Progenitor cell of endocrine pancreas (in vitro differentiated cells): ENCODE data around the gene COL23A1. TPM values are rescaled to one million over a fixed set of nuclear protein-coding genes. Genes with fewer than 3 reads are reported as not detected.

ENCODE experiments used
- DNase-seq: peaks from one replicate; pipeline ENCODE4 v3.0.0; 2021; ENCODE audit warnings: low spot score; ENCODE audit not compliant: unreplicated experiment
- H3K27ac Mint-ChIP-seq: 2 replicates; pipeline ENCODE4 v1.8.0; 2021; ENCODE audit warnings: mild to moderate bottlenecking, moderate library complexity, mixed read lengths
- H3K27me3 Mint-ChIP-seq: 2 replicates; pipeline ENCODE4 v1.8.0; 2021; ENCODE audit warnings: mixed read lengths
- H3K36me3 Mint-ChIP-seq: 2 replicates; pipeline ENCODE4 v1.8.0; 2022; ENCODE audit warnings: mixed read lengths; ENCODE audit not compliant: insufficient read depth
- H3K4me1 Mint-ChIP-seq: 2 replicates; pipeline ENCODE4 v1.8.0; 2021; ENCODE audit warnings: low read depth, mixed read lengths
- H3K4me3 Mint-ChIP-seq: 2 replicates; pipeline ENCODE4 v1.8.0; 2021; ENCODE audit warnings: low read depth, mild to moderate bottlenecking, moderate library complexity, mixed read lengths
- H3K9me3 Mint-ChIP-seq: 2 replicates; pipeline ENCODE4 v1.8.0; 2021; ENCODE audit warnings: low read depth, mixed read lengths
- total RNA-seq: library from RNA; stranded (reverse); gene quantifications from 2 replicates; pipeline ENCODE4 v1.2.1, GENCODE V29; 2021
- TF ChIP-seq, protein P1 (sequence below): fragments of 200-600 bp; sonication (generic); IDR thresholded peaks from one replicate; pipeline ENCODE4 v1.5.0; 2021; ENCODE audit warnings: antibody characterized with exemption, mild to moderate bottlenecking; ENCODE audit not compliant: unreplicated experiment

Gene COL23A1
- total RNA-seq, 1 donor from 2014 or later: 0.36 TPM

DNA sequence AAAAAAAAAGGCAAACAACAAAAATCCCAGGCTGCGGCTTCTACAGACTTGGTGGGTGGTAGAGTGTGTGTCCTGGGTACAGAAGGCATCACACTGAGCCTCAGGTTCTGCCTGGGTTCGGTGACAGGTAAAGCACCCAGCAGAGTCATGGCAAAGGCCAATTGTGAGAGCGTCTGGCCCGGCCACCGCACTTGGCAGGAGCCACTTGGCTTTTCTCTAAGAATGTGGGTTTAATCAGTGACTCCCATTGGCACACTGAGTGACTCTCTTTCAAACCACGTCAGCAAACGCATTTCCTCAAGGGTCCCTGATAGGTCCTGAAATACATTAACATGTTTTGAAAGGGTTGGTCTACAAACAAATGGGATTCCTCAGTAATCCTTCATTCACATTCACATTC lies 17.0 kb downstream of the COL23A1 start:
- no peak overlapping the region for H3K27ac Mint-ChIP-seq
- TF ChIP-seq, protein P1, sequence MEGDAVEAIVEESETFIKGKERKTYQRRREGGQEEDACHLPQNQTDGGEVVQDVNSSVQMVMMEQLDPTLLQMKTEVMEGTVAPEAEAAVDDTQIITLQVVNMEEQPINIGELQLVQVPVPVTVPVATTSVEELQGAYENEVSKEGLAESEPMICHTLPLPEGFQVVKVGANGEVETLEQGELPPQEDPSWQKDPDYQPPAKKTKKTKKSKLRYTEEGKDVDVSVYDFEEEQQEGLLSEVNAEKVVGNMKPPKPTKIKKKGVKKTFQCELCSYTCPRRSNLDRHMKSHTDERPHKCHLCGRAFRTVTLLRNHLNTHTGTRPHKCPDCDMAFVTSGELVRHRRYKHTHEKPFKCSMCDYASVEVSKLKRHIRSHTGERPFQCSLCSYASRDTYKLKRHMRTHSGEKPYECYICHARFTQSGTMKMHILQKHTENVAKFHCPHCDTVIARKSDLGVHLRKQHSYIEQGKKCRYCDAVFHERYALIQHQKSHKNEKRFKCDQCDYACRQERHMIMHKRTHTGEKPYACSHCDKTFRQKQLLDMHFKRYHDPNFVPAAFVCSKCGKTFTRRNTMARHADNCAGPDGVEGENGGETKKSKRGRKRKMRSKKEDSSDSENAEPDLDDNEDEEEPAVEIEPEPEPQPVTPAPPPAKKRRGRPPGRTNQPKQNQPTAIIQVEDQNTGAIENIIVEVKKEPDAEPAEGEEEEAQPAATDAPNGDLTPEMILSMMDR: no peak

DNA sequence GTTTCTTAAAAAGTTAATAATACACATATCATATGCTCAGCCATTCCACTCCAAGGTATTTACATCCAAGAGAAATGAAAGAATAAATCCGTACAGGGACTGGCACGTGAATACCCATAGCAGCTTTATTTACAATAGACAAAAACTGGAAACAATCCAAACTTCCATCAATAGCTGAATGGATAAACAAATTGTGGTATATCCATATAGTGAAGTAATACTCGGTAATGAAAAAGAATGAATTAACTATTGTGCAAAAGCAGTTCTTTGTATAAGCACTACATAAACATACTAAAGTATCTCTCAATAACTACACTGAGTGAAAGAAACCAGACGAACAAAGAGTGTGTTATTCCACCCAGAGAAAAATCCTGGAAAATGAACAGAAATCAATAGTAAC lies 17.6 kb downstream of the COL23A1 start:
- TF ChIP-seq, protein P1: no peak
- H3K4me1 Mint-ChIP-seq: no peaks in the 10 kb centered on the region

More for the DNA sequence above, 17.0 kb downstream of the COL23A1 start:
- H3K4me1 Mint-ChIP-seq: no peaks in the 10 kb centered on the region
- peaks cover 9% of the 10 kb centered on the region for H3K9me3 Mint-ChIP-seq
- H3K36me3 Mint-ChIP-seq: peaks cover 2% of the 10 kb centered on the region
- DNase-seq: no peak
- peaks cover 26% of the 10 kb centered on the region for H3K27me3 Mint-ChIP-seq
- no peak overlapping the region for H3K4me3 Mint-ChIP-seq

DNA sequence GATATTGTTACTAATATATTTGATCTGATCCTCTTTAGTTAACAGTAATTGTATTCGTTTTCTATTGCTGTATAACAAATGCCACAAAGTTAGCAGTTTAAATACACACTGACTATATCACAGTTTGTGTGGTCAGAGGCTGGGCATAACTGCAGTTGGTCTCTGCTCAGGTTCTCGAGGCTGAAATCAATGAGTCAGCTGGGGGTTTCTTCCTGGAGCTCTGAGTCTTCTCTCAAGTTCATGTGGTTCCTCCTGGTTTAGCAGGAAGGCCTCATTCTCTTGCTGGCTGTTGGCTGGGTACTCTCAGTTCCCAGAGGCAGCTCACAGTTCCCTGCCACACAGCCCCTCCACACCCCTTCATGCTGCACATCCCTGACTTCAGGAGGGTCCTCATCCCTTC lies 20.7 kb downstream of the COL23A1 start:
- DNase-seq: no peak
- Mint-ChIP-seq H3K27me3 (peaks cover 20% of the 10 kb centered on the region), H3K27ac (no peak overlapping the region), H3K4me1 (peaks cover 5% of the 10 kb centered on the region), H3K9me3 (peaks cover 9% of the 10 kb centered on the region), H3K4me3 (no peak overlapping the region), H3K36me3 (peaks cover 2% of the 10 kb centered on the region)
- TF ChIP-seq, protein P1: no peak

More for the DNA sequence above, 17.6 kb downstream of the COL23A1 start:
- H3K4me3 Mint-ChIP-seq: no peak overlapping the region
- DNase-seq: no peak
- peaks cover 2% of the 10 kb centered on the region for H3K36me3 Mint-ChIP-seq
- peaks cover 23% of the 10 kb centered on the region for H3K27me3 Mint-ChIP-seq
- H3K27ac Mint-ChIP-seq: no peak overlapping the region
- H3K9me3 Mint-ChIP-seq: peaks cover 9% of the 10 kb centered on the region

DNA sequence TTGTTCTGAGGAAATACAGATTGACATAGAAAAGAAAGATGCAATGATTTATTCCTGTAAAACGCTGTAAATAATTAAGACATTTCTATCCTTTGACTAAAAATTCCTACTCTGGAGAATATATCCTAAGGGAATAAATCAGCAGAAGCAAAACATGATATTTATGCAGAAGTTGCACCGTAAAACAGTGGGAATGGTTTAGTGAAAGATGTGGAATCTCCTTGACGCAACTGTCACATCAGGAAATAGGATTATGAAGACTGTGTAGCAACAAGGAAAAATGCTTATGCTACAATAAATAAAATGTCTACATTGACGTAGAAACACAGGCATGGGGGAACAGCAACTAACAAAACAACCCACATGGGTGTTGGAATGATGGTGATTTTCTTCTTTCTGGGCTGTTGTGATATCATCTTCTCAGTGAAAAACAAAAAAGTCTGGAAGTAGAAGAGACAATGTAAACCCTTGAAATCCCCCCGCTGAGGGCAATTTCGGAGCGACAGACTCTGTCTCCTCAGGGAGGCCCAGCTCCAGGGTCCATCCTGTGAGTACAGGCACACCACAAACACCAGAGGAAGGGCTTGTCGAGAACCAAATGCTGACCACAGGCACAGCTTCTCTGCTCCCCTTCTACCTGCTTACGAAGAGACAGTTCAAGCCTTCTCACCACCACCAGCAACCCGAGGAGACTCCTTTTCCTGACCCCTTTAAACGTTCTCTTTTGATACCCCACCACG lies 25.2 kb downstream of the COL23A1 start:
- no peaks in the 10 kb centered on the region for H3K36me3 Mint-ChIP-seq
- no peak for DNase-seq
- no peak overlapping the region for H3K4me3 Mint-ChIP-seq
- H3K9me3 Mint-ChIP-seq: no peaks in the 10 kb centered on the region
- peaks cover 32% of the 10 kb centered on the region for H3K27me3 Mint-ChIP-seq
- H3K4me1 Mint-ChIP-seq: peaks cover 11% of the 10 kb centered on the region
- no peak overlapping the region for H3K27ac Mint-ChIP-seq
- TF ChIP-seq, protein P1: no peak

DNA sequence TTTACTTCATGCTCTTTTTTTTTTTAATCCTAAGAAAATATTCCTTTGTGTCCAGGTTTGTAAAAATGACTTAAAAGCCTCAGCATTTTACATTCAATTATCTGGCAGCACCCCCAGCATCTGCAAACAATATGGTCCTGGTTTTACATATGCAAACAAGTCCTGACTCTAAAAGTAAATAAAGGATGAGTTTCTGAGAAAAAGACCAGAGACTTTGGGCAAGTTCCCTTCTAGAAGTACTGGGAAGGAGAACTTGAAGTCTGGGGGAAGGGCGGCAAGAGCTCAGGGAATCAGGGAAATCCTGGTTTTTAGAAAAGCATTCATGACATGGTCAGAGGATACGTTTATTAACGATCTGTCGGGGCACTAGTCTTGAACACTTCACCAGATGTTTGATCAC lies 25.8 kb downstream of the COL23A1 start:
- no peaks in the 10 kb centered on the region for H3K9me3 Mint-ChIP-seq
- H3K27me3 Mint-ChIP-seq: peaks cover 38% of the 10 kb centered on the region
- no peak overlapping the region for H3K4me3 Mint-ChIP-seq
- TF ChIP-seq, protein P1: no peak
- H3K4me1 Mint-ChIP-seq: peaks cover 11% of the 10 kb centered on the region
- no peak overlapping the region for H3K27ac Mint-ChIP-seq
- H3K36me3 Mint-ChIP-seq: no peaks in the 10 kb centered on the region
- DNase-seq: no peak
